GM23338 (cell line): ENCODE results near the gene PIK3C2A. TPM values are rescaled to one million over a fixed set of nuclear protein-coding genes. Genes with fewer than 3 reads are reported as not detected.

Experiments used
- CREB1 ChIP-seq: fragments of 250-450 bp; sonication (Bioruptor Pico); IDR thresholded peaks from 2 replicates; pipeline ENCODE4 v1.5.0; 2020; ENCODE audit warnings: low read depth, mild to moderate bottlenecking, moderate library complexity
- EZH2 ChIP-seq: fragments of 200-600 bp; sonication (generic); IDR thresholded peaks from one replicate; pipeline ENCODE4 v1.8.0; 2017; ENCODE audit warnings: antibody characterized with exemption, mild to moderate bottlenecking, low read depth; ENCODE audit not compliant: unreplicated experiment
- EZH2phosphoT487 ChIP-seq: fragments of 200-600 bp; sonication (generic); IDR thresholded peaks from one replicate; pipeline ENCODE4 v1.8.1; 2018; ENCODE audit warnings: antibody characterized with exemption; ENCODE audit not compliant: unreplicated experiment
- NANOG ChIP-seq: IDR thresholded peaks from 2 replicates; pipeline ENCODE4 v1.6.1; 2016; ENCODE audit warnings: antibody characterized with exemption, borderline replicate concordance
- POLR2AphosphoS5 ChIP-seq: IDR thresholded peaks from 2 replicates; pipeline ENCODE4 v1.6.1; 2016; ENCODE audit warnings: antibody characterized with exemption, low read depth
- polyA plus RNA-seq: library from polyadenylated mRNA; unstranded; fragments of >200 nt; fragmentation: Nextera tagmentation; extraction: Ambion mirVana; gene quantifications from 2 replicates; pipeline ENCODE4 v1.2.1, GENCODE V29; 2016
- total RNA-seq: library from RNA; depleted of rRNA; stranded (reverse); fragments of >200 nt; shearing (Covaris generic); gene quantifications from 2 replicates; pipeline ENCODE4 v1.2.3, GENCODE V29; 2014
- TF ChIP-seq, protein P1 (sequence below): fragments of 250-450 bp; sonication (Bioruptor Pico); IDR thresholded peaks from 2 replicates; pipeline ENCODE4 v1.5.0; 2020; ENCODE audit warnings: mild to moderate bottlenecking, moderate library complexity
- TF ChIP-seq, protein P2 (sequence below): IDR thresholded peaks from 2 replicates; pipeline ENCODE4 v1.6.1; 2016; ENCODE audit warnings: antibody characterized with exemption
- TF ChIP-seq, protein P3 (sequence below): IDR thresholded peaks from one replicate; pipeline ENCODE4 v1.6.1; 2018; ENCODE audit warnings: antibody characterized with exemption; ENCODE audit not compliant: unreplicated experiment

Gene PIK3C2A
- total and polyA plus RNA-seq, 2 experiments from 2014 or later = 45.8 to 123 TPM

DNA sequence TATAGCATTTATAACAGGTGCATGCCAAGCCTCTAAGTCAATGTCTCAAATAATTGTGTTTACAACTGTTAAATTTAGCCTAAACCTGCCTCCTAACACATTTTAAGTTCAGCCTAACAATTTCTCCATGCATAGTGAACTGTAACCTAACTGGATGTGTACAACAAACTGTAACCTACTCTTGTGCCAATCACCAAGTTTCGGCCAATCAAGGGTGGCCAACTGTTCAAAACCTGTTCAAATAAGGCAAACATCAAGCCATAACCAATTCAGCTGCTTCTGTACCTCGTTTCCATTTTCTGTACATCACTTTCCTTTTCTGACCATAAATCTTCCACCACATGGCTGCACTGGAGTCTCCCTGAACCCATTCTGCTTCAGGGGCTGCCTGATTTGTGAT lies 45.4 kb downstream of the PIK3C2A start (continued):
- TF ChIP-seq, protein P1, sequence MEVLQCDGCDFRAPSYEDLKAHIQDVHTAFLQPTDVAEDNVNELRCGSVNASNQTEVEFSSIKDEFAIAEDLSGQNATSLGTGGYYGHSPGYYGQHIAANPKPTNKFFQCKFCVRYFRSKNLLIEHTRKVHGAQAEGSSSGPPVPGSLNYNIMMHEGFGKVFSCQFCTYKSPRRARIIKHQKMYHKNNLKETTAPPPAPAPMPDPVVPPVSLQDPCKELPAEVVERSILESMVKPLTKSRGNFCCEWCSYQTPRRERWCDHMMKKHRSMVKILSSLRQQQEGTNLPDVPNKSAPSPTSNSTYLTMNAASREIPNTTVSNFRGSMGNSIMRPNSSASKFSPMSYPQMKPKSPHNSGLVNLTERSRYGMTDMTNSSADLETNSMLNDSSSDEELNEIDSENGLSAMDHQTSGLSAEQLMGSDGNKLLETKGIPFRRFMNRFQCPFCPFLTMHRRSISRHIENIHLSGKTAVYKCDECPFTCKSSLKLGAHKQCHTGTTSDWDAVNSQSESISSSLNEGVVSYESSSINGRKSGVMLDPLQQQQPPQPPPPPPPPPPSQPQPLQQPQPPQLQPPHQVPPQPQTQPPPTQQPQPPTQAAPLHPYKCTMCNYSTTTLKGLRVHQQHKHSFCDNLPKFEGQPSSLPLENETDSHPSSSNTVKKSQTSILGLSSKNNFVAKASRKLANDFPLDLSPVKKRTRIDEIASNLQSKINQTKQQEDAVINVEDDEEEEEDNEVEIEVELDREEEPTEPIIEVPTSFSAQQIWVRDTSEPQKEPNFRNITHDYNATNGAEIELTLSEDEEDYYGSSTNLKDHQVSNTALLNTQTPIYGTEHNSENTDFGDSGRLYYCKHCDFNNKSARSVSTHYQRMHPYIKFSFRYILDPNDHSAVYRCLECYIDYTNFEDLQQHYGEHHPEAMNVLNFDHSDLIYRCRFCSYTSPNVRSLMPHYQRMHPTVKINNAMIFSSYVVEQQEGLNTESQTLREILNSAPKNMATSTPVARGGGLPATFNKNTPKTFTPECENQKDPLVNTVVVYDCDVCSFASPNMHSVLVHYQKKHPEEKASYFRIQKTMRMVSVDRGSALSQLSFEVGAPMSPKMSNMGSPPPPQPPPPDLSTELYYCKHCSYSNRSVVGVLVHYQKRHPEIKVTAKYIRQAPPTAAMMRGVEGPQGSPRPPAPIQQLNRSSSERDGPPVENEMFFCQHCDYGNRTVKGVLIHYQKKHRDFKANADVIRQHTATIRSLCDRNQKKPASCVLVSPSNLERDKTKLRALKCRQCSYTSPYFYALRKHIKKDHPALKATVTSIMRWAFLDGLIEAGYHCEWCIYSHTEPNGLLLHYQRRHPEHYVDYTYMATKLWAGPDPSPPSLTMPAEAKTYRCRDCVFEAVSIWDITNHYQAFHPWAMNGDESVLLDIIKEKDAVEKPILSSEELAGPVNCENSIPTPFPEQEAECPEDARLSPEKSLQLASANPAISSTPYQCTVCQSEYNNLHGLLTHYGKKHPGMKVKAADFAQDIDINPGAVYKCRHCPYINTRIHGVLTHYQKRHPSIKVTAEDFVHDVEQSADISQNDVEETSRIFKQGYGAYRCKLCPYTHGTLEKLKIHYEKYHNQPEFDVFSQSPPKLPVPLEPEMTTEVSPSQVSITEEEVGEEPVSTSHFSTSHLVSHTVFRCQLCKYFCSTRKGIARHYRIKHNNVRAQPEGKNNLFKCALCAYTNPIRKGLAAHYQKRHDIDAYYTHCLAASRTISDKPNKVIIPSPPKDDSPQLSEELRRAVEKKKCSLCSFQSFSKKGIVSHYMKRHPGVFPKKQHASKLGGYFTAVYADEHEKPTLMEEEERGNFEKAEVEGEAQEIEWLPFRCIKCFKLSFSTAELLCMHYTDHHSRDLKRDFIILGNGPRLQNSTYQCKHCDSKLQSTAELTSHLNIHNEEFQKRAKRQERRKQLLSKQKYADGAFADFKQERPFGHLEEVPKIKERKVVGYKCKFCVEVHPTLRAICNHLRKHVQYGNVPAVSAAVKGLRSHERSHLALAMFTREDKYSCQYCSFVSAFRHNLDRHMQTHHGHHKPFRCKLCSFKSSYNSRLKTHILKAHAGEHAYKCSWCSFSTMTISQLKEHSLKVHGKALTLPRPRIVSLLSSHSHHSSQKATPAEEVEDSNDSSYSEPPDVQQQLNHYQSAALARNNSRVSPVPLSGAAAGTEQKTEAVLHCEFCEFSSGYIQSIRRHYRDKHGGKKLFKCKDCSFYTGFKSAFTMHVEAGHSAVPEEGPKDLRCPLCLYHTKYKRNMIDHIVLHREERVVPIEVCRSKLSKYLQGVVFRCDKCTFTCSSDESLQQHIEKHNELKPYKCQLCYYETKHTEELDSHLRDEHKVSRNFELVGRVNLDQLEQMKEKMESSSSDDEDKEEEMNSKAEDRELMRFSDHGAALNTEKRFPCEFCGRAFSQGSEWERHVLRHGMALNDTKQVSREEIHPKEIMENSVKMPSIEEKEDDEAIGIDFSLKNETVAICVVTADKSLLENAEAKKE (CRISPR knock-in tag) = no peak
- no peak for TF ChIP-seq POLR2AphosphoS5
- TF ChIP-seq EZH2phosphoT487 = no peak
- TF ChIP-seq, protein P2, sequence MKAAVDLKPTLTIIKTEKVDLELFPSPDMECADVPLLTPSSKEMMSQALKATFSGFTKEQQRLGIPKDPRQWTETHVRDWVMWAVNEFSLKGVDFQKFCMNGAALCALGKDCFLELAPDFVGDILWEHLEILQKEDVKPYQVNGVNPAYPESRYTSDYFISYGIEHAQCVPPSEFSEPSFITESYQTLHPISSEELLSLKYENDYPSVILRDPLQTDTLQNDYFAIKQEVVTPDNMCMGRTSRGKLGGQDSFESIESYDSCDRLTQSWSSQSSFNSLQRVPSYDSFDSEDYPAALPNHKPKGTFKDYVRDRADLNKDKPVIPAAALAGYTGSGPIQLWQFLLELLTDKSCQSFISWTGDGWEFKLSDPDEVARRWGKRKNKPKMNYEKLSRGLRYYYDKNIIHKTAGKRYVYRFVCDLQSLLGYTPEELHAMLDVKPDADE = no peak
- no peak for TF ChIP-seq EZH2
- TF ChIP-seq, protein P3, sequence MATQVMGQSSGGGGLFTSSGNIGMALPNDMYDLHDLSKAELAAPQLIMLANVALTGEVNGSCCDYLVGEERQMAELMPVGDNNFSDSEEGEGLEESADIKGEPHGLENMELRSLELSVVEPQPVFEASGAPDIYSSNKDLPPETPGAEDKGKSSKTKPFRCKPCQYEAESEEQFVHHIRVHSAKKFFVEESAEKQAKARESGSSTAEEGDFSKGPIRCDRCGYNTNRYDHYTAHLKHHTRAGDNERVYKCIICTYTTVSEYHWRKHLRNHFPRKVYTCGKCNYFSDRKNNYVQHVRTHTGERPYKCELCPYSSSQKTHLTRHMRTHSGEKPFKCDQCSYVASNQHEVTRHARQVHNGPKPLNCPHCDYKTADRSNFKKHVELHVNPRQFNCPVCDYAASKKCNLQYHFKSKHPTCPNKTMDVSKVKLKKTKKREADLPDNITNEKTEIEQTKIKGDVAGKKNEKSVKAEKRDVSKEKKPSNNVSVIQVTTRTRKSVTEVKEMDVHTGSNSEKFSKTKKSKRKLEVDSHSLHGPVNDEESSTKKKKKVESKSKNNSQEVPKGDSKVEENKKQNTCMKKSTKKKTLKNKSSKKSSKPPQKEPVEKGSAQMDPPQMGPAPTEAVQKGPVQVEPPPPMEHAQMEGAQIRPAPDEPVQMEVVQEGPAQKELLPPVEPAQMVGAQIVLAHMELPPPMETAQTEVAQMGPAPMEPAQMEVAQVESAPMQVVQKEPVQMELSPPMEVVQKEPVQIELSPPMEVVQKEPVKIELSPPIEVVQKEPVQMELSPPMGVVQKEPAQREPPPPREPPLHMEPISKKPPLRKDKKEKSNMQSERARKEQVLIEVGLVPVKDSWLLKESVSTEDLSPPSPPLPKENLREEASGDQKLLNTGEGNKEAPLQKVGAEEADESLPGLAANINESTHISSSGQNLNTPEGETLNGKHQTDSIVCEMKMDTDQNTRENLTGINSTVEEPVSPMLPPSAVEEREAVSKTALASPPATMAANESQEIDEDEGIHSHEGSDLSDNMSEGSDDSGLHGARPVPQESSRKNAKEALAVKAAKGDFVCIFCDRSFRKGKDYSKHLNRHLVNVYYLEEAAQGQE = no peak
- no peak for TF ChIP-seq CREB1 (CRISPR knock-in tag)
- TF ChIP-seq NANOG = no peak
